PC-9 (cell line): ENCODE data around the gene SLC4A1AP. TPM values are rescaled to one million over a fixed set of nuclear protein-coding genes. Genes with fewer than 3 reads are reported as not detected.
A peak's percentile ranks its signal among the peaks of the same experiment; 100 is the strongest.

Experiments
- BruUV-seq: library from RNA; stranded (reverse); fragments of 400-500 nt; replicated peaks from 2 replicates; lab custom pipeline; 2021; lab: Mats Ljungman, UMichigan
- CTCF ChIA-PET: fragments of 300-600 bp; sonication (Branson Sonifier 250); formaldehyde crosslinking; loops from one replicate; lab custom pipeline; 2022; ENCODE audit warnings: antibody characterized with exemption; lab: Charles Lee
- POLR2A ChIA-PET: fragments of 300-600 bp; sonication (Branson Sonifier 250); formaldehyde crosslinking; loops from one replicate; lab custom pipeline; 2022; ENCODE audit warnings: antibody characterized with exemption; ENCODE audit not compliant: unreplicated experiment; lab: Charles Lee
- DNase-seq, 2 experiments: peaks; one replicate each; pipeline versions ENCODE4 v3.0.0 to v3.0.0-alpha.2; 2015 to 2022; ENCODE audit warnings: mixed read lengths in 1 of 2
- H2AFZ ChIP-seq: fragments of 200-600 bp; sonication (generic); 2 replicates; pipeline ENCODE4 v1.8.1; 2017; ENCODE audit warnings: antibody characterized with exemption
- H3F3A ChIP-seq: fragments of 200-600 bp; sonication (generic); 2 replicates; pipeline ENCODE4 v1.8.1; 2017; ENCODE audit warnings: antibody characterized with exemption, mild to moderate bottlenecking, low read depth; ENCODE audit not compliant: insufficient read depth
- H3K27ac ChIP-seq: fragments of 200-600 bp; sonication (generic); 2 replicates; pipeline ENCODE4 v1.6.1; 2016; ENCODE audit warnings: mixed run types
- H3K27me3 ChIP-seq: fragments of 200-600 bp; sonication (generic); 2 replicates; pipeline ENCODE4 v1.6.1; 2016; ENCODE audit warnings: low read depth, mixed run types; ENCODE audit not compliant: insufficient read depth
- H3K36me3 ChIP-seq: fragments of 200-600 bp; sonication (generic); 2 replicates; pipeline ENCODE4 v1.6.1; 2016; ENCODE audit warnings: low read depth, mixed run types
- H3K4me1 ChIP-seq: fragments of 200-600 bp; sonication (generic); replicated peaks from 2 replicates; pipeline ENCODE4 v1.6.1; 2016; ENCODE audit warnings: mixed run types; ENCODE audit not compliant: insufficient read depth
- H3K4me2 ChIP-seq: fragments of 200-600 bp; sonication (generic); 2 replicates; pipeline ENCODE4 v1.6.1; 2017; ENCODE audit warnings: mixed run types
- H3K4me3 ChIP-seq: fragments of 200-600 bp; sonication (generic); 2 replicates; pipeline ENCODE4 v1.6.1; 2016; ENCODE audit warnings: mixed run types
- H3K79me2 ChIP-seq: fragments of 200-600 bp; sonication (generic); 2 replicates; pipeline ENCODE4 v1.6.1; 2017; ENCODE audit warnings: low read depth, mixed run types
- H3K9me2 ChIP-seq: fragments of 200-600 bp; sonication (generic); 2 replicates; pipeline ENCODE4 v1.8.1; 2017; ENCODE audit warnings: mild to moderate bottlenecking; ENCODE audit not compliant: insufficient read depth
- H3K9me3 ChIP-seq: fragments of 200-600 bp; sonication (generic); 2 replicates; pipeline ENCODE4 v1.8.1; 2016; ENCODE audit warnings: low read depth; ENCODE audit not compliant: insufficient read depth
- H4K20me1 ChIP-seq: fragments of 200-600 bp; sonication (generic); 2 replicates; pipeline ENCODE4 v1.8.1; 2017; ENCODE audit not compliant: insufficient read depth
- EZH2 ChIP-seq: fragments of 200-600 bp; sonication (generic); IDR thresholded peaks from 2 replicates; pipeline ENCODE4 v1.8.0; 2017; ENCODE audit warnings: antibody characterized with exemption, low read depth
- intact Hi-C: fragments of 100-400 bp; cut with micrococcal nuclease; formaldehyde crosslinking; loops from one replicate; pipeline ENCODE4 v1.10.0; 2022; ENCODE audit not compliant: unreplicated experiment
- total RNA-seq: library from RNA; stranded (reverse); gene quantifications from 2 replicates; pipeline ENCODE4 v1.2.3, GENCODE V29; 2021
- TF ChIP-seq, protein P1 (sequence below): fragments of 200-600 bp; sonication (generic); conservative IDR thresholded peaks from 2 replicates; pipeline ENCODE4 v1.6.1; 2017; ENCODE audit warnings: mixed run types, antibody characterized with exemption, mild to moderate bottlenecking, moderate library complexity

Gene SLC4A1AP
- total RNA-seq, 1 experiment from 2014 or later, result 22.7 TPM

DNA sequence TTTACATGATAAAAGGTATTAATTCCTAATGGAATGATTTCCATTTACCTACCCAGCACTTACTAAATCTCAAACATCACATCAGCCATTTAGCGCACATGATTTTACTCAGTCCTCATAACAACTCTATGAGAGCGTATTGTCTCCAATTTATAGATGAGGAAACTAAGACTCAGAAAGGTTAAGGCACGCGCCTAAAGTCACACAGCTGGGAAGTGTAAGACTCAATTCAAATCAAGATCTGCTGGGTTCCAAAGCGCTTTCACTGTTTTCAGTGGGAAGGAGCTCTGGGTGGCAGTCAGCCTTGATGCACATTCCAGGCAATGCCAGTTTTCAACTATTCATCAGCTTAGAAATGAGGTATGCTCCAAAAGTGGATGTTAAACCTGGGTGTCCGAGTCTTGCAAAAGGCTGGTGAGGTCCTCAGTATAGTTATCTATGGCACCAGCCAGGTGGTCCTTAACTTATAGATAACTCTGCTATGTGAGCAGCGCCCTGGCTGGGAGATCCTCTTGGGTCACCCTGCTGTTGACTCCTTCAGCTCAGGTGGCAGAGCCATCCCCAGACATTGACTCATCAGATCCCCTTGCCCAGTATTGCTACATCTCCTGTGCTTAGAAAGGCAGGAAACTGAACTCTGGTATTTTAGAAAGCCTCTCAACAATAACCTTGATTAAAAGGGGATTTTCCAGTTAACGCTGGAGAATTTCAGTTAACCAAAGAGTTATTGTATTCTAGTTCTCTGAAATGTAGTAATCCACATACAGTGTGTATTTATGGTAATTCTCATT lies 47.1 kb downstream of the SLC4A1AP start:
- no peak for TF ChIP-seq EZH2
- TF ChIP-seq, protein P1, sequence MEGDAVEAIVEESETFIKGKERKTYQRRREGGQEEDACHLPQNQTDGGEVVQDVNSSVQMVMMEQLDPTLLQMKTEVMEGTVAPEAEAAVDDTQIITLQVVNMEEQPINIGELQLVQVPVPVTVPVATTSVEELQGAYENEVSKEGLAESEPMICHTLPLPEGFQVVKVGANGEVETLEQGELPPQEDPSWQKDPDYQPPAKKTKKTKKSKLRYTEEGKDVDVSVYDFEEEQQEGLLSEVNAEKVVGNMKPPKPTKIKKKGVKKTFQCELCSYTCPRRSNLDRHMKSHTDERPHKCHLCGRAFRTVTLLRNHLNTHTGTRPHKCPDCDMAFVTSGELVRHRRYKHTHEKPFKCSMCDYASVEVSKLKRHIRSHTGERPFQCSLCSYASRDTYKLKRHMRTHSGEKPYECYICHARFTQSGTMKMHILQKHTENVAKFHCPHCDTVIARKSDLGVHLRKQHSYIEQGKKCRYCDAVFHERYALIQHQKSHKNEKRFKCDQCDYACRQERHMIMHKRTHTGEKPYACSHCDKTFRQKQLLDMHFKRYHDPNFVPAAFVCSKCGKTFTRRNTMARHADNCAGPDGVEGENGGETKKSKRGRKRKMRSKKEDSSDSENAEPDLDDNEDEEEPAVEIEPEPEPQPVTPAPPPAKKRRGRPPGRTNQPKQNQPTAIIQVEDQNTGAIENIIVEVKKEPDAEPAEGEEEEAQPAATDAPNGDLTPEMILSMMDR, result no peak
- H3K4me3 ChIP-seq, result peak overlapping the region; percentile 26; the same call in 1 of the 2 replicates
- no TSS peak for BruUV-seq
- H2AFZ ChIP-seq, result no peak overlapping the region
- peaks cover 65% of the 10 kb centered on the region for H3F3A ChIP-seq
- intact Hi-C loops, result no loop called here
- peak overlapping the region; percentile 98 for H3K4me2 ChIP-seq
- H3K4me1 ChIP-seq, result peaks cover 89% of the 10 kb centered on the region
- ChIA-PET CTCF (interaction anchor here (0.5 to 1.5 kb wide), 2 partner anchors 27 to 334 kb away, joined by 4 to 5 read pairs; no protein-coding TSS in a partner anchor), POLR2A (interaction anchor here (0.6 to 0.7 kb wide), 2 partner anchors 51 to 535 kb away, joined by 5 to 6 read pairs; no protein-coding TSS in a partner anchor)
- H3K79me2 ChIP-seq, result peaks cover 38% of the 10 kb centered on the region
- H3K9me2 ChIP-seq, result no peaks in the 10 kb centered on the region; the same call in 1 of the 2 replicates
- no peaks in the 10 kb centered on the region for H3K9me3 ChIP-seq
- no peaks in the 10 kb centered on the region for H3K27me3 ChIP-seq
- no peaks in the 10 kb centered on the region for H3K36me3 ChIP-seq
- peak overlapping the region; percentile 94 for H3K27ac ChIP-seq
- peak; percentile 37 to 83 for DNase-seq
- no peaks in the 10 kb centered on the region for H4K20me1 ChIP-seq

DNA sequence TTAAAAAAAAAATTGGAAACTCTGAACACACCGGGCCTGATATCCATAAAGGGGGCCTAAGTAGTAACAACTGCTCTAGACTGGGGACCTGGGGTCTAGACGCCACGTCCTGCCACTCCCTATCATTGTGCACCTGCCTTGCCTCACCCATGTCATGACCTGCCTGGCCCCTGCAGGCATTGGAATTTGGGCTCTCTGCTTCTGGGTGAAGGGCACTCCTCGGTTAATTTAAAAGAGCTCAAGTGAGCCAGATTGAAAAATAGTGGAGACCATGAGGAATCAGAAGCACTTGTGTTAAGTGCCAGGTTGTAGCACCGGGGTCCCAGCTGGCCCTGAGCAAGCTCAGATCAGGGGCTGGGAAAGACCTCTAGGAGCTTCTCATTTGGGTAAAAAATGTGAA lies 48.1 kb downstream of the SLC4A1AP start:
- Histone ChIP-seq H3K27me3 (no peaks in the 10 kb centered on the region), H3F3A (peaks cover 63% of the 10 kb centered on the region), H2AFZ (no peak overlapping the region), H3K9me2 (no peaks in the 10 kb centered on the region; the same call in 1 of the 2 replicates), H4K20me1 (no peaks in the 10 kb centered on the region), H3K79me2 (peaks cover 38% of the 10 kb centered on the region), H3K4me1 (peaks cover 89% of the 10 kb centered on the region), H3K27ac (peak overlapping the region; percentile 94), H3K4me2 (peak overlapping the region; percentile 98), H3K36me3 (no peaks in the 10 kb centered on the region), H3K9me3 (no peaks in the 10 kb centered on the region), H3K4me3 (peak overlapping the region; percentile 26; the same call in 1 of the 2 replicates)
- DNase-seq, result peak; percentile 50 to 77
- POLR2A ChIA-PET, result interaction anchor here (0.5 to 1.1 kb wide), 6 partner anchors 30 to 1234 kb away, joined by 3 to 33 read pairs (median 6); no protein-coding TSS in a partner anchor
- no TSS peak for BruUV-seq
- intact Hi-C loops, result no loop called here
- CTCF ChIA-PET, result interaction anchor here (0.8 to 1.5 kb wide), 2 partner anchors 24 to 28 kb away, joined by 3 to 4 read pairs; no protein-coding TSS in a partner anchor
- TF ChIP-seq, protein P1, result no peak
- no peak for TF ChIP-seq EZH2

DNA sequence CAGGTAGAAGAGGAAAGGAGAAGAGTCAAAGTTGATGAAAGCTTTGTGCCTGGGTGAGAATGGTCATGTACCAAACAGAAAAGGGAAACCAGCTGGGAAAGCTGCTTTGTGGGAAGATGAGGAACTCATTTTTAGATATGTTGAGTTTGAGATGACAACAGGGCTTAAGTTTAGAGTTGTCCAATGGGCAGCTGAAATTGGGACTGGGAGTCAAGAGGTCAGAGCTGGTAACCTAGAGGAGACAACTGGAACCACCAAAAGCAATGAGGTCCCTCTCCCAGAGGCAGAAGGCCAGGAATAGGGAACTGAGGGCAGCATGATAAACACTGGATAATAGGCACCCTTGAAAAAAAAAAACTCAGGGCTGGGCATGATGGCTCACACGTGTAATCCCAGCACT lies 48.8 kb downstream of the SLC4A1AP start:
- CTCF ChIA-PET, result interaction anchor here (1.5 kb wide), 1 partner anchor 29 kb away, joined by 4 read pairs; no protein-coding TSS in a partner anchor
- Histone ChIP-seq H4K20me1 (no peaks in the 10 kb centered on the region), H3K9me2 (no peaks in the 10 kb centered on the region; the same call in 1 of the 2 replicates), H2AFZ (no peak overlapping the region), H3K79me2 (peaks cover 35% of the 10 kb centered on the region), H3K36me3 (no peaks in the 10 kb centered on the region), H3K4me1 (peaks cover 89% of the 10 kb centered on the region), H3K27ac (peak overlapping the region; percentile 94), H3K4me3 (peak overlapping the region; percentile 26; the same call in 1 of the 2 replicates), H3K27me3 (no peaks in the 10 kb centered on the region), H3K9me3 (no peaks in the 10 kb centered on the region), H3F3A (peaks cover 63% of the 10 kb centered on the region), H3K4me2 (peak overlapping the region; percentile 98)
- DNase-seq, result no peak
- TF ChIP-seq, protein P1, result no peak
- TF ChIP-seq EZH2, result no peak
- POLR2A ChIA-PET, result interaction anchor here (0.5 to 1.1 kb wide), 6 partner anchors 31 to 1234 kb away, joined by 3 to 33 read pairs (median 6); no protein-coding TSS in a partner anchor
- intact Hi-C loops, result no loop called here
- no TSS peak for BruUV-seq
